HG03139 (cell line): Measurements from ENCODE around the gene LDLRAD4.

Experiments used
- ATAC-seq: cut with Tn5 transposase; IDR thresholded peaks from one replicate; pipeline ENCODE4 v1.9.1; 2021; ENCODE audit not compliant: unreplicated experiment

The LDLRAD4 gene

DNA sequence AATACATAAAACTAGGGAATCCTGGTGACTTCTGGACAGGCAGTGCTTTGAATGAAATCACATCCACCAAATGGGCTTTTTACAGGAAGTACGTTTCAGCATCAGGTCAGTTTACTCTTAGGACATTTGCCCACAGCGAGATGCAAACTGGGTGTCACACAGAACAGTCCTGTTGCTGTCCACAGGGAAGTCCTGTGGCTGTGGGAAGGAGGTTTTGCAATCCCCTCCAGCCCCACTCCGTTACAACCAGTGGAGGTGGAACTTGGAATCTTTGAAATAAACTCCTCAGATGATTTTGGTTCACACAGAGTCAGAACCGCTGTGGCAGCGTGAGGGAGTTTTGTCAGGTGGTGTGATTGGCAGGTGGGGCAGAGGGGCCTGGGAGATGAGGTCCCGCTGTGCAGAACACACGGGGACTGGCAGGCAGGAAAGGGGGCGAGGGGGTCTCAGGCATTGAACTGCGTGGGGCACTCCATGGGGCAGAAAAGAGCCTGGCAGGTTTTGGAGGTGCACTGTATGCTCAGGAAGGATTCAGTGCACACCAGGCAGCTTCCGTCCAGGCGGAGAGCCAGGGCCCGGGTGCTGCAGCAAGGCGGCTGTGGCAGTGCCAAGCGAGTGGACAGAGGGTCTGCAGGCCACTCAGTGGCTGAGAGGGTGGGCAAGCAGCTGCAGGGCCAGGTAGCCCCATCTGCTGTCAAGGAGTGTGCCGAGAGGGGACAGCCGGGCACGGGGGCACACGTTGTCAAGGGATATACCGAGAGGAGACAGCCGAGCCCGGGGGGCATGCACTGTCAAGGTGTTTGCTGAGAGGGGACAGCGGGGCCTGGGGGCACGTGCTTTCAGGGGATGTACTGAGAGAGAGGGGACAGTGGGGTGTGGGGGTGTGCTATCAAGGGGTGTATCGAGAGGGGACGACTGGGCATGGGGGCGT is 148.7 kb downstream of the LDLRAD4 start:
- no peak for ATAC-seq

DNA sequence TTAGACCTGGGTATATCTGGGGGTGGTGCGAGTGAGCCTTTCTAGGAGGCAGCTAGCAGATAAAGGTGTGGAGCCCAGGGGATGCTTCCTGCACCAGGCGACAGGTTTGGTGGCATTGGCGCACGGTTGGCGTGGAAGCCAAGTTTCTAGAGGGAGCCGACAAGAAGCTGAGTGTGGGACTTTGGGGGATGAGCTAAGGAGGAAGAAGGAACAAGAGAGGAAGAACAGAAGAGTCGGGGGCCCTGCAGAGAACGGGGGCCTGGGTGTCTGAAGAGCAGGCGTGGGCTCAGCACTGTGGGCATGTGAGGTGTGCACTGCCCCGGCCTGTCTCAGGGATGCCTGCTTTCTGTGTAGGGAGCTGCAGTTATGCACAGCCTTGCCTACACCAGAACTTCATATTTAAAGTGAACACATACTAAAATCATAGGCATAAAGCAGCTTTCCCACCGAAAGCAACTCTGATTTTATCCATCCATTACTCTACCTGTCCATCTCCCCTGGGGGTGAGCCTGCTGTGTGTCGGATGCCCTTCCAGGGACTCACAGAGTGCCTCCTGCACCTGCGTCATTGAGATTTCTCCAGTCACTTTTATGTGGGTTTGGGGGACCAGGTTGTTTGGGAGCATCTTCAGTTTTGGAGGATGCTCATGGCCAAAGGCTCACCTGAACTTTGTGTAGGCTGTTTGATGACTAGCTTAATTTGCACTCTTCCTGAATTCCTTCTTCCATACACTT is 149.7 kb downstream of the LDLRAD4 start:
- ATAC-seq, result no peak

DNA sequence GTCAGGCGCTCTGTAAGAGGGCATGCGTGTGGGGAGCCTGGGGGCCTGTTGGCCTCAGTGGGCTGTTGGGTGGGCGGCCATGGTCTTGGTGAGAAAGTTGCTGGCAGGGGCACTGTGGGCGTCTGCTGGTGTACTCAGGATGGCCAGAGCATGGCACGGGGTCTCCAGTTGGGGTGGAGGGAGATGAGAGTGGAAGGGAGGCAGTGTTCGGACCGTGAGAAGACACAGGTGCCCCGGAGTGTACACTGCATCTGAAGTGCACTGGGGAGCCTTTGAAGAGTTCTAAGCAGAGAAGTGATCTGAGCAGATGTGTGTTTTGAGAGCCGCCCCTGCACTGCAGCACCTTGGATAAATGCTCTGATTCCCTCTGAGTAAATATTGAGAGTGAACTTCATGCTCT is 150.8 kb downstream of the LDLRAD4 start:
- no peak for ATAC-seq

DNA sequence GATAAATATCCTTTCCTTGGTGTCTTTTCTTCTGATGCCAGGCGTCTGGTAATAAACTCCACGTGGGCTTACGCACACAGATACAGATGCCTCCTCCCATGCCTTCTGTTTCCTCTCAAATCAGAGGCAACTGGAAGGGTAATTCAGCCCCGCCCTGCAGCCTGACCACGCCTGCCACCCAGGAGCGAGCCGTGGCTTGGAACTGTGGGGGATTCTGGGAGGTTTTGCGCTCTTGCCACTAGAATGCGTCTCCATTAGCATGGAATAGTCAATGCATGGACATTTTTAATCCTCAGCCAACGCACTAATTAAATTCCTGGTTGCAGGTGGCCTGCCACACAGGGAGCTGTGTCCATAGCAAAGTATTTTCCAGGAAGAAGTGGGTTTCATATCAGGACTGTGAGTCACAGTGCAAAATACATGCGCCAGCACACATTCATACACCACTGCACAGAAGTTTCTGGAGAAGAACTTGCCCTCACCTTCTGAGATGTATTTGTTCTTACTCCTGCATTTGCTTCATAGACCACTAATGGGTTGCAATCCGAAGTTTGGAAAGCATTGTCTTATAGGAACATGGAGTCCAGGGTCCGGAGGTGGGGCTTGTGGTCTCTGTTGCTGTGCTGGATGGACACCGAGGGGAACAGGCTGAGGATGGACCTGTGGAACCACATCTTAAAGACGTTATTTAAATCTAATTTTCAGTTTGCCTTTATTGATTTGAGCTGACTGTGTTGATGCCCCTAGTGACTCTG is 151.4 kb downstream of the LDLRAD4 start:
- ATAC-seq, result no peak

DNA sequence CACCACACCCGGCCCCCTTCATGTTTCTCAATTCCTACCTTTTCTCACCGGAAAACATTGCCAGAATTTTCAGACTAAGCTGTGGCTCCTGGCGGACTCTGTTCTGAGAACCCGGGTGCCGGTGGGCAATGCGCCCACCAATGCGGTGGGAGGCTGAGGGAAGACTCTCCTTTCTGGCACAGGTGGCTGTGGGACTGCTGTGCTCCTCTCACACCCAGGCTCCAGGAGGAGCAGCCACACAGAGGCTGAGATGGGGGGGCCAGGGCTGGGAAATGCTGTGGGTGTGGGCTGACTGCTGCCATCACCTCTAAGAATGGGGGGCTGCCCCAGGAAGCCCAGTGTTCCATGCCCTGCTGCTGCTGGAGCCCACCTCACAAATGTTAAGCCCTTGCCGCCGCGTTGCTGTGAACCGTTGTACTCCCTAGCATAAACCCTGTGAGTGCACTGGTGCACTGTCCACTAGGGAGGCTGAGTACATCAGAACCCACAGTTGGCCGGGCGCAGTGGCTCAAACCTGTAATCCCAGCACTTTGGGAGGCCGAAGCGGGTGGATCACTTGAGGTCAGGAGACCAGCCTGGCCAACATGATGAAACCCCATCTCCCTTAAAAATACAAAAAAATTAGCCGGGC is 152.6 kb downstream of the LDLRAD4 start:
- ATAC-seq, result no peak

DNA sequence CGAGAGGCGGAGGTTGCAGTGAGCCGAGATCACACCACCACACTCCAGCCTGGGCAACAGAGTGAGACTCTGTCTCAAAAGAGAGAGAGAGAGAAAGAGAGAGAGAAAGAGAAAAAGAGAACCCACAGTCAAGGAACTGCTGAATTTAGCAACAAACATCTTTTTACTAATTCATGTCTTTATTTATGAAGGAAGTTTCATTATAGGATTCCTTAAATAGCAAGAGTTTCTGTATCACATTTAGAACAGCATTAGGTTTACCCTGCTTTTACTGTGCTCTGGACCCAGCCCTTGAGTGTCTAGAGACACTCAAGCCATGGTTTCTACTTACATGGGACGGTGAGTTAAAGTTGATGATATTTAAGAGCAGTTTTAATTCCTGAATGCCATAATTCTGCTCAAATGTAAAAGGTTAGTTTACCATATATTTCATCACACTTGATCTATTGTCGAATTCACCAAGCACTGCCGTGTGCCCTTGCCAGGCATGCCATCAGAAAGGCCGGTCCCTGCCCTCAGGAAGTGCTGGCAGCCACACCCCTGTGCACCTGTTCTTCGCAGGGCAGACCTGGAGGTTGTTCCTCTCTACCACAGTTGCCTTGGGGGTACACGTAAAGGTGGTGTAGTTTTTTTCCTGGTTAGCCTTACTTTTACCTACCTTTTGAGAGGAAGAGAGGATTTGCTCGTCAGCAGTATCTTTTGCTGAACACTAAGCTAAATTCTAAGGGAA is 153.3 kb downstream of the LDLRAD4 start:
- ATAC-seq, result no peak

DNA sequence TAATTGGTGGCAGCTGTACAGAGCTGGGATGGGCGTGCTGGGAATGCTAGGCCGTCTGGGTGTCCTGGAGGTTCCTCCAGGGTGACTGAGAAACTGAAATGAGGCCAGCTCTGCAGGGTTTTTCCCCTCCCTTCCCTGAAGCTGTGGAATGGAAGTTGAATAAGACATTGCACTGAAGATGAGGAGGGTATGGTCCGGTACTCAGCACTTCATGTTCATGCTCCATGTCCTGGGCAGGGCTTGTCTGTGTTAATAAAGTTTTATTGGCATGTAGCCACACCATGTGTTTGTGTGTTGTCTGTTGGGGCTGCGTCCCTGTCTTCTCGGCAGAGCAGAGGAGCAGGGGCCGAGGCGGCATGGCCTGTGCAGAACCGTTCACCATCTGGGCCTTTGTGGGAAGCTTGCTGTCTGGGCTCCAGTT is 154.0 kb downstream of the LDLRAD4 start:
- no peak for ATAC-seq

DNA sequence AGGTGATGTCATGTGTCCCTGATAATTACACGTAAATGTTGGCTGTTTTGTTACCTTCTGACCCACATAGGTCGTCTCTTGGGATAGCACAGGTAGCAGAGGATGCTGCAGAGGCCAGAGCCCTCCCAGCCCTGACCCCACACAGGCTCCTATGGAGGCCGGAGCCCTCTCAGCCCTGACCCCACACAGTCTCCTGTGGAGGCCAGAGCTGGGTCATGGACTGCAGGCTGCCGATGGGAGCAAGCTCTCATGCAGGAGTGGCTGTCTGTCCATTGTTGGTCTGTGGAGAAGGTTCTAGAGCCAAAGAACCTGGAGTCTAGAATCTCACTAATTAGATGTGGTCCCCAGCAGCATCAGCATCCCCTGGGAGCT is 155.5 kb downstream of the LDLRAD4 start:
- no peak for ATAC-seq

DNA sequence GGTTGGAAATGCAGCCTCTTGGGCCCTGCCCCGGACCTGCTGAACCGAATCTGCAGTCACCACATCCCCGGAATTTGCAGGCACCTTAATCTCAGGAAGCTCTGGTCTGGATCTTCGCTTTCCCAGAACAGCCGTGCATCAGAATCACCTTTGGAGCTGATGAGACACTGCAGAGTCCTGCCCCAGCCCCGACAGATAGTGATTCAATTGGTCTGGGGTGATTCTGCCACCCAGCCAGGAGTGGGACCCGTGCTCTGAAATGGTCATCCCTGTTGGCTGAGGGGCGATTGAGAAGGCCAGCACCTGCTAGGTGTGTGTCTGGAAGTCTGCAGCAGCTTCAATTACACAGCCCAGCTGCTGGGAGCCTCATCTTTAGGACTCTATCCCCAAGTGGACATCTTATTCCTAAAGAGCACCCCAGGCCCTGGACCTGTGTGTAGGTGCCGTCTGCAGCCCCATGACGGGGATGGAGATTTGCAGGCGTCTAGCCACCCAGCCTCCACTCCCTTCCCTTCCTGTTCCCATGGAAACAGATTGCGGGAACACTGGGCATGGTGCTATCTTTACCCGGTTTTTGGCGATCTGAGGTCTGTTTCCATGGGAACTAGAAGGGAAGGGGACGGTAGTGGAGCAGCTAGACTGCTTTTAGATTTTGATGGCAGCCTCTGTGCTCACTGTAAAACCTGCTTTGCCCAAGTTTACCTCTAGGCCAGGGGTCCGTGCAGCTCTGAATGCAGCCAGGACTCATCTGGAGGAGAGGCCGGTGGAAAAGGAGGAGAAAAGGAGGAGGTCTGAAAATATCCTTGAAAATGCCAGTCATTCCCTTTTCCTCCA is 156.1 kb downstream of the LDLRAD4 start:
- no peak for ATAC-seq

DNA sequence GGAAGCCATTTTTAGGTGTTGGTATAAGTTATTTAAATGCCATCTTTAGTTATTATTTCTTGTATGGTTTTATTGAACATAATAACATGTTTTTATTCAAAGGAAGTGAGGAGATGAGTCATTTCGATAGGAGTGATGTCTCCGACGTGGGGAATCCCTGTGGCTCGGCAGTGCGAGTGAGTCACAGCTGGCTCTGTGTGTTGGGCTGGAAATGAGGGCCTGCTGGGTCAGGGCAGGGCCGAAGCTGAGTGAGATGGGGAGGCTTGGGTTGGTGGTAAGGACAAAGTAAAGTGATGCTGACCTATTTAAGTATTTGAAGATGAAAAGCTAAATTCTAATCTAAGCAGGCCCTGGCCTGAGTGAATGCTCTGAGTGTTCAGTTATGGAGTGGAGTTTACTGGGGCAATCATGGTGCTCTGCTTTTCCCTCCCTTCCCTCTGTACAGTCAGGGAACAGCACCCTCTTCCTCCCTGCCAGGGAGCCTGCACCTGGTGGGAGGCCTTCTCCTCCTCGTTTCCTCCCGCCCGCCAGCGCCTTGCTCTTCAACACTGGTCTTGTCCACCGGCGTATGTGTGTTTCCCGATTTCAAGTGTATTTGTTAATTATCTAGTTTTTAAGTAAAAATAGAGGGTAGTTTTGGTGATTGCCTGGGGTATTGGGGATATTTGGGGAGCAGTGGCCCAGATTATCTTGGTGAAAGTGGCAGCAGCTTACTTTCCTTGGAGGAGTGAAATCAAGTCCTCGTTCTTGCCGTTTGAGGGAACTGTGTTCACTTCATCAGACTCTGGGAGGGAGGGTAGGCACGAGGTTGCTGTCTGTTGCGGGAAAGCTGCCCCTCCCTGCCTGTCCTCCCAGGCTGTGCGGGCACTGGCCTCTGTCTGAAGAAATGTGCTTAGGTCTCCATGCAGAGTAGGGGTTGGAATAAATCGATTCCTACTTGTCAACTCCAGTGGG is 157.0 kb downstream of the LDLRAD4 start:
- ATAC-seq, result peak; percentile 73

DNA sequence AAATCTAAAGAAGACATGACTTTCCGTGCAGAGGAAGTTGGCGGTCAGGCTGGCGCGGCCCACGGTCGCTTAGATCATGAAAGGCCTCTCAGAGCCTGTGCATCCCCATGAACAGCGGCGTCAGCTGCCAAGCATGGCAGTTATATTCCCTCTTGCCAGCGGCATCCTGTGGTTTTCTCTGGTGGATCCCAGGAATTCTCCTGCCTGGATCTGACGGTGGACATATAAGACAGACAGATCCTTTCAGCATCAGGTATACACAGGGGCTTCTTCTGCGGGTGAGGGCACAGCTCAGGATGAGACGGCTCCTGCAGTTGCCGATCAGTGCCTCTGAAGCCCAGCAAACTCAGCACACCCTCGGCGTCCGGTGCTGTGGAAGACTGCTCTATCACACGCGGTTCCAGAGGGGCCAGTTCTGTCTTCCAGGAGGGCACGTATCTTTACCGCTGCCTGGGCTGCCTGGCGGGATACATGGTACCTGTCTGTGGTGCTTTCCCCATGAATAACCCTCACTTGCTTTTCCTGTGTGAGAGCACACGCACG is 157.8 kb downstream of the LDLRAD4 start:
- no peak for ATAC-seq

DNA sequence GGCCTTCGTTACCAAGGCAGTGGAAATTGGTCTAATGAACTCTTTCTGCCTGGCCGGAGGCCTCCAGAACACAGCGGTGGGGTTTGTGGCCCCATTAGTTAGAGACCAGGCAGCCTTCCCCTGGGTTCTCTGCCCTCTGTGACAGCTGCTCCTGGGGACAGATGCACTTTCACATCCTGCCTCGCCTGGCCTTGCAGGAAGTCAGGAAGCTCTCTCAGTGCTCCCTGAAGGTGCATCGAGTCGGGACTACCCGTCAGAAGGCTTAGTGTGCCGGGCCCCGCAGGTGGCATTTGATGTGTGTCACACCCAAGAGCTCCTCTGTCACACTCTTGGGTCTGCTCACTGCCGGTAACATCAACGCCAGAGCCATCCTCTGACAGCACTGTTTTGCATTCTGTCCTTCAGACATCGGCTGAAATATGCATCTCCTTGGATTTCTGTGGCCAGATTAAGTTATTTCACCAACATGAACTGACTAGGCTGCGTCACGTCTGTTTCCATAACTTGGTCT is 158.3 kb downstream of the LDLRAD4 start:
- ATAC-seq, result no peak

DNA sequence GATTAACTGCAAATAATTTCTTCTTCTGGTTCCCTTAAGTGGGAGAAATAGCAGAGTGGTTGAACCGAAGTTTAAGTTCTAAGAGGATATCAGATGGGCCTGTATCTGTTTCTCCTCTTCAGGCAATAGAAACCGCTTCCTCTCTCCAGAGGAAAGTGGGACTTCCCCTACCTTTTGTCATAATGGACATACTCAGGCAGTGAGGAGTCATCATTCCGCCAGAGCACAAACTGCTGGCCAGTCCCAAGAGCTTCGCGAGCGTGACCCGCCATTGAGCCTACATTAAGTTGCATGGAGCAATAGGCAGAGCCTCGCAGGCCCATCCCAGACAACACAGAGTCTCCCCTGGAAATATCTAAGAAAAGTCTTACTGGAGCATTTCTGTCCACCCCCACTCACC is 158.9 kb downstream of the LDLRAD4 start:
- ATAC-seq, result no peak

DNA sequence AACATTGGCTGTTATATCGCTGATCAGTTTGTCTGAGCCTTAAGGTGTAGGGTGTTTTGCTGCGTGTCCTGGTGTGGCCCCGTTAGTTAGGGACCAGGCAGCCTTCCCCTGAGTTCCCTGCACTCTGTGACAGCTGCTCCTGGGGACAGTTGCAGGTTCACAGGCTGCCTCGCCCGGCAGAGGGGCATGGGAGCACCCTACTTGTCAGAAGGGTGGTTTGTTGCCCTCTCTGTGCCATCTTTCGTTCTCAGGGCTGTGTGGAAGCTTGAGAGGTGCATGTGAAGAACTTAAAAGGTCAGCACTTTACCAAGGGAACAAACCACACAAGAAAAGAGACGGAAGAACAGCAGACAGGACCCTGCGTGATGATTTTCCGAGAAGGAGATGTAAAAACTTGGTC is 159.6 kb downstream of the LDLRAD4 start:
- ATAC-seq, result no peak

DNA sequence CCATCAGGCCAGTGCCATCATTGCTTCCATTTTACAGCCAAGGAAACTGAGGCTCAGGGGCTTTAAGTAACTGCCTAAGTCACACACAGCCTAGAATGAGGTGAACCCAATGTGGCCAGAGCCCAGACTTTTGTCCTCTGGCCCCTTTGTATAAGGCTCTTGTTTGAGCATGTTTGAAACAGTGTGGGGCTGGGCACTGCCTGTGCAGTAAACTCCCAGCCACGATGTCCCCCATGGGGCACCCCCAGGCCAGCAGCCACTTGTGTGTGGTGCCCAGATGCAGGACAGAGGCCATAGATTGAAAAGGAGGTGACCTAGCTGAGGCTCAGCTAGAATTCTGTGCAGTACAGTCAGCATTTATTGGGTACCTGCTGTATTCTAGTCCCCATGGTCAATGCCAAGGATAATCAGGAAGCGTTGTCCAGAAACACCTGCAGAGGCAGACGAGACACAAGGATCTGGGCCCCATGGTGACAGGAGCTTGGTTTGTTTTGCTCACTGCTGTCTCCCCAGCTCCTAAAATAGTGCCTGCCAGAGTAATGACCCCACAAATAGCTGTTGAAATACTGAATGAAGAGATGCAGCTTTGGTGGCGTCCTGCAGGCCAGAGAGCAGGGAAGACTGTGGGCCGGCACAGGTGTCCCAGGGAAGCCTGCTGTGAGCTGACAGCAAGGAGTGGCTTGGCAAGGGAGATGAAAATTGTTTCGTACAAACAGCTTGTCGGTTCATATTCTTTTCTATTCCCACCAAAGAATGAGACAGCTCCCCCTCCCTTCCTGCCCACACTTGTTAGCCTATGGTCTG is 160.7 kb downstream of the LDLRAD4 start:
- ATAC-seq, result no peak

DNA sequence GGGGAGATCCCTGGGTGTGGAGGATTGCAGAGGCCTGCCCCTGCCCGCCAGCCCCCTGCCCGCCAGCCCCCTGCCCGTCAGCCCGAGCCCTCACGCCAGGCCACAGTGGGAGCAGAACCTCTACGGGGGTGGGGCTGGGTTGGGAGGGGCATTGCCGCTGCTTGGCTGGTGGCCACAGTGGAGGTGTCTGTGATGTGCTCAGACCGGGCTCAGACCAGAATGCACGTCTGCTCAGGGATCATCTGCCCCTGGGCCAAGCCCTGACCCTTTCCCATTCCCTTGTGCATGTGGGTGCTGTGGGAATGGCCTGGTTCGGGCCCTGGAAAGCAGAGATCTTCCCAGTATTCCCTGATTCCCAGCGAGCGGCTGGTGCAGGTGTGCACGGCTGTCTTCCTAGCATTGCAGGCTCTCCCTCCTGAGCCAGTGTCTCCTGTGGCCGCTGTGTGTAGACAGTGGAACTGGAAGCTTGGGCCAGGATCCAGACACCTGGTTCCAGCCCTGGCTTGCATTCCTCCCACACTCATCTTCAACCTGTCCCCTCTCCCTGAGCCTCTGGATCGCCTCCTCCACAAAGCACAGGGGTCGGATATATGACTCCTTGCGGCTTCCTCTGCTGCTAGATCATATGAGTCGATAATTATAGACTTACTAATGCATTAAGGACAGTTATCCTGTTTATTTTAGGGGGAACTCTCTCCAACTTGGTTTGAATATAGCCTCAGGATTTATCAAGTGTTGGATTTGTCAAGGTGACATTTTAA is 161.6 kb downstream of the LDLRAD4 start:
- no peak for ATAC-seq
